Measurements from ENCODE around the gene CATSPER4. TPM values are rescaled to one million over a fixed set of nuclear protein-coding genes. Genes with fewer than 3 reads are reported as not detected.

The CATSPER4 gene
- total RNA-seq, 1 donor from 2014 or later, result 0.04 TPM

DNA sequence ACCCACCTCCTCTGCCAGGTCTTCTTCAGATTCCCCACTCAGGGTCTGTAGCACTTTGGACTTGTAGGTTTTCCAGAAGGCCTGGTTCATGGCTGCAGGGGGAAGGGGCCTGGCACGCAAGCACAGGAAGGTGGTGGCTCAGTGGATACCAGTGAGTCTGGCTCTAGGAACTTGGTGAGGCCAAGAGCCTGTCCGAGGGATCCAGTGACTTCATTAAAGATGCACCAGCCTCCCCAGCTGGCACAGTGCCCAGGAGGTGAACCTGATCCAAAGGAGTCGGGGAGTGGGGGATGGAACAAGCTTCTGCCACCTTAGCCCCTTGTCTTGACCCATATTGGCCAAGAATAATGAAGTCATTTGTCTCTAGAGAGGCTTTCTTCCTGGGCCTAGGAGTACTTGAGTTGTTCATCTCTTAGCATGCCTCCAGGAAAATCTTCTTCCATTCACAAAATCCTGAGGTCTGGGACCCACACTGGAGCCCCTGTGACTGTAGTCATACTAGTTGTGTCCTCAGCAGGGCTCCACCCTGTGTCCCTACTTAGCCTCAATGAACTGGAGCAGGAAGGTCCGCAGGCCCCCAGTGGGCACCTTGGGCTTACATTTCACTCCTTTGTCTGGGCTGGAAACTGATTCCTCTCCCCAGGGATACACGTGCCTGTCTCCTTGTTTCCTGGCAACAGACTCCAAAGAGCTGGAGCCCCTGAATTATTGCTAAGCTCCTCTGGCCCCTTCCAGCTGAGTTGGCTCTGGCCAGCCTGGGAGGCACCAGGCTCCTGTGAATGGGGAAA lies 21.8 kb upstream of the CATSPER4 start, which contains the start of gene C1orf232:
TSS of gene C1orf232 (minus strand) at position 554 of the 788 bp plus-strand sequence. CDS start at position 90, 464 bp downstream.
- TF ChIP-seq, protein P1, sequence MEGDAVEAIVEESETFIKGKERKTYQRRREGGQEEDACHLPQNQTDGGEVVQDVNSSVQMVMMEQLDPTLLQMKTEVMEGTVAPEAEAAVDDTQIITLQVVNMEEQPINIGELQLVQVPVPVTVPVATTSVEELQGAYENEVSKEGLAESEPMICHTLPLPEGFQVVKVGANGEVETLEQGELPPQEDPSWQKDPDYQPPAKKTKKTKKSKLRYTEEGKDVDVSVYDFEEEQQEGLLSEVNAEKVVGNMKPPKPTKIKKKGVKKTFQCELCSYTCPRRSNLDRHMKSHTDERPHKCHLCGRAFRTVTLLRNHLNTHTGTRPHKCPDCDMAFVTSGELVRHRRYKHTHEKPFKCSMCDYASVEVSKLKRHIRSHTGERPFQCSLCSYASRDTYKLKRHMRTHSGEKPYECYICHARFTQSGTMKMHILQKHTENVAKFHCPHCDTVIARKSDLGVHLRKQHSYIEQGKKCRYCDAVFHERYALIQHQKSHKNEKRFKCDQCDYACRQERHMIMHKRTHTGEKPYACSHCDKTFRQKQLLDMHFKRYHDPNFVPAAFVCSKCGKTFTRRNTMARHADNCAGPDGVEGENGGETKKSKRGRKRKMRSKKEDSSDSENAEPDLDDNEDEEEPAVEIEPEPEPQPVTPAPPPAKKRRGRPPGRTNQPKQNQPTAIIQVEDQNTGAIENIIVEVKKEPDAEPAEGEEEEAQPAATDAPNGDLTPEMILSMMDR (IDR thresholded peaks at IDR 0.05; ENCODE audit: insufficient read depth, low read length, poor library complexity, severe bottlenecking), result no peak
- H3K27me3 ChIP-seq (ENCODE audit: control insufficient read depth, insufficient read depth, low read length), result peaks cover 5% of the 10 kb centered on the region
- no peaks in the 10 kb centered on the region for H3K36me3 ChIP-seq (ENCODE audit: control insufficient read depth, insufficient read depth, low read length)
- peak within 1 kb of the TSS; percentile 76 for H3K4me3 ChIP-seq (ENCODE audit: low read depth, low read length)
- DNase-seq (ENCODE audit: low read depth), result no peak

DNA sequence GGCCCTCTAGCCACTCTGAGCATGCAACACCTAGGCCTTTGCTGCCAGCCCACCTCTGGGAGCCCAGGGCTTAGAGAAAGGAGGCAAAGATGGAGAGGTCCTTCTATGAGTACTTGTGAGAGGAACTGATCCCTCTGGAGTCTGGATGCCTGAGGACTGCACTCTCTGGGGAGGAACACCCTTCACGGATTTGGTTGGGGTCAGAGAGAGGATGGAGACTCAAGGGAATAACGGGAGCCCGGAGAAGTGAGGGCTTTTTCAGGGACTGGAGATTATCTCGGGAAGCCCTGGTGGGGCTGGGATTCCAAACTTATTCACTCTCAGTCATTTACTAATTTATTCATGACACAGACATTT lies 21.2 kb upstream of the CATSPER4 start:
- Histone ChIP-seq H3K27me3 (ENCODE audit: control insufficient read depth, insufficient read depth, low read length) (no peaks in the 10 kb centered on the region), H3K4me3 (ENCODE audit: low read depth, low read length) (no peak overlapping the region), H3K36me3 (ENCODE audit: control insufficient read depth, insufficient read depth, low read length) (no peaks in the 10 kb centered on the region)
- TF ChIP-seq, protein P1 (IDR thresholded peaks at IDR 0.05; ENCODE audit: insufficient read depth, low read length, poor library complexity, severe bottlenecking), result no peak
- DNase-seq (ENCODE audit: low read depth), result no peak

DNA sequence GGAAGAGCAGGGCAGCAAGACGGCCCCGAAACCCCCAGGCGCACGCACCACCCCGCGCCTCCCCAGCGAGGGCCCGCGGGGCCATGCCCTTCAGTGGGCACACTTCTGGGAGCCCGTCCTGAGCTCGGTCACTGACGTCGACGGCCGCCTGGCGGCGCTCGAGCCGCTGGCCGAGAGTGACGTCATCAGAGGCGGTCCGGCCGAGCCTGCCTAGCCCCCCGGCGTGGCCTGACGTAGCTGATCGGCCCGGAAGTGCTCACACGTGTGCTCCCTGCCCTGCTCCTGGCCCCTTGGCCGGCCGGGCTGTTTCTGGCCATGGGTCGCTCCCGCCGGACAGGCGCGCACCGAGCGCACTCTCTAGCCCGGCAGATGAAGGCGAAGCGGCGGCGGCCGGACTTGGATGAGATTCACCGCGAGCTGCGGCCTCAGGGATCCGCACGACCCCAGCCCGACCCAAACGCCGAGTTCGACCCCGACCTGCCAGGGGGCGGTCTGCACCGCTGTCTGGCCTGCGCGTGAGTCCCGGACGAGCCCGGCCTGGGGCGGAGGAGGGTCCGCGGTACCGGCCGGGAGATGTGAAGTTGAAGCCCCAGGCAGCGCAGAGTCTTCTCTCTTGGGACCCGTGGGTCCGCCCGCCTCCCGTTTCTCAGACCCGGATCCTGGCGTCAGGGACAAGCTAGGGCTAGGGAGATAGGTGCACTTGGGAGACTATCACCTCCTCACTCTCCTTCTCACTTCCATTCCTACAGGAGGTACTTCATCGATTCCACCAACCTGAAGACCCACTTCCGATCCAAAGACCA lies 20.5 kb upstream of the CATSPER4 start, which contains the start of gene ZNF593:
TSS of gene ZNF593 (plus strand) at position 240 of the 803 bp plus-strand sequence. CDS start at position 316, 76 bp downstream.
- no peaks in the 10 kb centered on the region for H3K27me3 ChIP-seq (ENCODE audit: control insufficient read depth, insufficient read depth, low read length)
- no peaks in the 10 kb centered on the region for H3K36me3 ChIP-seq (ENCODE audit: control insufficient read depth, insufficient read depth, low read length)
- DNase-seq (ENCODE audit: low read depth), result peak; percentile 49
- H3K4me3 ChIP-seq (ENCODE audit: low read depth, low read length), result peak within 1 kb of the TSS; percentile 76
- TF ChIP-seq, protein P1 (IDR thresholded peaks at IDR 0.05; ENCODE audit: insufficient read depth, low read length, poor library complexity, severe bottlenecking), result peak; percentile 85

DNA sequence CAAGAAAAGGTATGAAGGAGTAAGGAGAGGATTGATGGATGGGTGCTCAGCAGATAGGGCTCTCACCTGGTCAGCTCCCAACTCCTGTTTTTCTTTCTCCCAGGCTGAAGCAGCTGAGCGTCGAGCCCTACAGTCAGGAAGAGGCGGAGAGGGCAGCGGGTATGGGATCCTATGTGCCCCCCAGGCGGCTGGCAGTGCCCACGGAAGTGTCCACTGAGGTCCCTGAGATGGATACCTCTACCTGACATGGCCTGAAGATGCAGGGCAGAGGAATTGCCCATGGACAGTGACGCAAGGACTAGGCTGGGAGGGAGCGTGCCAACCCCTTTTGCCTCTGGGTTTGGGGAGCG lies 20.0 kb upstream of the CATSPER4 start:
- TF ChIP-seq, protein P1 (IDR thresholded peaks at IDR 0.05; ENCODE audit: insufficient read depth, low read length, poor library complexity, severe bottlenecking), result no peak
- Histone ChIP-seq H3K36me3 (ENCODE audit: control insufficient read depth, insufficient read depth, low read length) (no peaks in the 10 kb centered on the region), H3K4me3 (ENCODE audit: low read depth, low read length) (peak overlapping the region; percentile 76), H3K27me3 (ENCODE audit: control insufficient read depth, insufficient read depth, low read length) (no peaks in the 10 kb centered on the region)
- DNase-seq (ENCODE audit: low read depth), result no peak

DNA sequence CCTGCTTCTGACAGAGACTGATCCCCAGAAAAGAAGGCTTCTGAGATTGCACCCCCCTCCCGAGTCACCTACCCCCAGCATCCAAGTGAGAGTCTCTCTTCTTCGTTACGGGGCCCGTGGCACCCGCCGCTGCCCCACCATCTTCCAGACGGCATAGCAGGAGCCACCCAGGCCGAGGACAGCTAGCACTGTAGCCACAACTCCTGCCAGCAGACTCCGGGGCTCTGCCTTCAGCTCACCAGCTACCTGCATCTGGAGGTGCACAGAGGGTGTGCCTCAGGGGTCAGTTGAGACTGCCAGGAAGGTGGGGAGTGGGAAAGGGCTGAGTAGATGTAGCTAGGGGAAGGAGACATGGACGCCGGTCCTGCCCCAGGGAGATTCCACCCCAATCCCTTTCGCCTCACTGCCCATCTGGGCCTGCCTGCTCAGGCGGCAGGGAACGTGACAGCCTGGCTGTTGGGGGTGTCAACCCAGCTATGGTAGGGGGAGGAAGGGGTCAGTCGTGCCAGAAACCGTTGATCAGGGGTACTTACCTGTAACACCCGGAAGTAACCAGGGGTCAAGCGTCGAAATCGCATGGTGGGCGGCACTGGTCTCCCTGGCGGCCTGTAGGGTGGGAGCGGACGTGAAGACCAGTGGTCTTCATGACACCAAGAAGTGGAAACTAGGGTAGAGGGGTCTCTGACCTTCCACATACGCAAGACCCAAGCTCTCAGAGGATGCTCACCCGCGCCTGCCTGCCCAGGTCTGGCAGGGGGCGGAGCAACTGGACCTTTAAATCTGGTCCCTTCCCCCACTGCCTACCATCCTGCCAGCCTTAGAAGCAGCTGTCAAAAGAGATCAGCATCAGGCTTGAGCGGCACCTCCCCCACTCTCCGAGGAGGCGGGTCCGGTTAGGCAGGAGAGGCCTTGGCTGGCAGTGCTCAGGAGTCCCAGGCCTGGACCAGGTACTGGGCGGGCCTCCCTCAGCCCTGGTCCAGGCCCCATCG lies 19.0 kb upstream of the CATSPER4 start, which contains the start of gene ZNF593OS:
TSS of gene ZNF593OS (minus strand) at position 749 of the 989 bp plus-strand sequence. CDS start at position 578, 171 bp downstream.
- DNase-seq (ENCODE audit: low read depth), result no peak
- Histone ChIP-seq H3K4me3 (ENCODE audit: low read depth, low read length) (peak within 1 kb of the TSS; percentile 76), H3K36me3 (ENCODE audit: control insufficient read depth, insufficient read depth, low read length) (no peaks in the 10 kb centered on the region), H3K27me3 (ENCODE audit: control insufficient read depth, insufficient read depth, low read length) (no peaks in the 10 kb centered on the region)
- TF ChIP-seq, protein P1 (IDR thresholded peaks at IDR 0.05; ENCODE audit: insufficient read depth, low read length, poor library complexity, severe bottlenecking), result no peak
